OCI-LY1 (cell line): Measurements from ENCODE around the gene OARD1.

Experiments used
- H2AFZ ChIP-seq: fragments of 200-600 bp; sonication (generic), shearing (Covaris generic); 2 replicates; pipeline ENCODE4 v1.6.0; 2014; ENCODE audit warnings: antibody characterized with exemption, mild to moderate bottlenecking, low read length
- H3F3A ChIP-seq: fragments of 200-600 bp; sonication (generic), shearing (Covaris generic); 2 replicates; pipeline ENCODE4 v1.6.0; 2014; ENCODE audit warnings: mild to moderate bottlenecking, antibody characterized with exemption, low read length, moderate library complexity; ENCODE audit not compliant: insufficient read depth
- H3K27ac ChIP-seq: fragments of 200-600 bp; sonication (generic); 2 replicates; pipeline ENCODE4 v1.5.1; 2014; ENCODE audit warnings: low read length, mixed run types, mild to moderate bottlenecking, low read depth; ENCODE audit not compliant: poor library complexity, severe bottlenecking
- H3K27me3 ChIP-seq: fragments of 200-600 bp; sonication (generic); 2 replicates; pipeline ENCODE4 v1.6.0; 2014; ENCODE audit warnings: antibody characterized with exemption, mild to moderate bottlenecking, low read length, moderate library complexity; ENCODE audit not compliant: insufficient read depth
- H3K36me3 ChIP-seq: fragments of 200-600 bp; sonication (generic); 2 replicates; pipeline ENCODE4 v1.6.1; 2014; ENCODE audit warnings: mild to moderate bottlenecking, antibody characterized with exemption, low read length, moderate library complexity, mixed read lengths; ENCODE audit not compliant: insufficient read depth
- H3K4me1 ChIP-seq: fragments of 200-600 bp; sonication (generic); 2 replicates; pipeline ENCODE4 v1.5.1; 2014; ENCODE audit warnings: mild to moderate bottlenecking, low read length, moderate library complexity; ENCODE audit not compliant: insufficient read depth, severe bottlenecking
- H3K4me2 ChIP-seq: fragments of 200-600 bp; sonication (generic), shearing (Covaris generic); 2 replicates; pipeline ENCODE4 v1.6.1; 2014; ENCODE audit warnings: low read length
- H3K4me3 ChIP-seq: fragments of 200-600 bp; sonication (generic); 2 replicates; pipeline ENCODE4 v1.5.1; 2014; ENCODE audit warnings: low read length, low read depth, mild to moderate bottlenecking, mixed read lengths; ENCODE audit not compliant: poor library complexity, severe bottlenecking
- H3K79me2 ChIP-seq: fragments of 200-600 bp; shearing (Covaris generic); 2 replicates; pipeline ENCODE4 v1.6.1; 2016; ENCODE audit warnings: mixed run types, low read length, mixed read lengths; ENCODE audit not compliant: insufficient read depth
- H3K9ac ChIP-seq: fragments of 200-600 bp; sonication (generic), shearing (Covaris generic); 2 replicates; pipeline ENCODE4 v1.6.1; 2014; ENCODE audit warnings: mild to moderate bottlenecking, low read length, mixed read lengths
- H3K9me2 ChIP-seq: fragments of 200-600 bp; sonication (generic), shearing (Covaris generic); 2 replicates; pipeline ENCODE4 v1.6.1; 2014; ENCODE audit warnings: low read depth, mild to moderate bottlenecking, low read length, mixed read lengths
- H3K9me3 ChIP-seq: fragments of 200-600 bp; shearing (Covaris generic); 2 replicates; pipeline ENCODE4 v1.6.1; 2014; ENCODE audit warnings: low read length, mixed read lengths
- H4K20me1 ChIP-seq: fragments of 200-600 bp; sonication (generic), shearing (Covaris generic); 2 replicates; pipeline ENCODE4 v1.6.0; 2016; ENCODE audit warnings: mild to moderate bottlenecking, low read length; ENCODE audit not compliant: insufficient read depth
- EZH2 ChIP-seq: fragments of 200-600 bp; sonication (generic), shearing (Covaris generic); IDR thresholded peaks from 2 replicates; pipeline ENCODE4 v1.8.0; 2017; ENCODE audit warnings: borderline replicate concordance, mixed run types, mild to moderate bottlenecking, antibody characterized with exemption, low read length, moderate library complexity, mixed read lengths
- TF ChIP-seq, protein P1 (sequence below): fragments of 200-600 bp; sonication (generic), shearing (Covaris generic); IDR thresholded peaks from 2 replicates; pipeline ENCODE4 v1.5.1; 2017; ENCODE audit warnings: mild to moderate bottlenecking, antibody characterized with exemption, low read length, moderate library complexity, mixed read lengths

Gene OARD1

GRCh38 chr6:41072836-41073202, 663 bp upstream of the OARD1 start, which contains the start of gene NFYA:
Gene NFYA (plus strand): TSS chr6:41072974. CDS start chr6:41079090, 6,116 bp downstream.
- no peaks in the 10 kb centered on the region for H3F3A ChIP-seq
- H3K27ac ChIP-seq: peak within 1 kb of the TSS; percentile 91
- H3K4me3 ChIP-seq: peak within 1 kb of the TSS; percentile 97
- peaks cover 49% of the 10 kb centered on the region for H3K4me1 ChIP-seq
- peaks cover 6% of the 10 kb centered on the region; the same call in 1 of the 2 replicates for H3K36me3 ChIP-seq
- peak within 1 kb of the TSS; percentile 90 for H3K4me2 ChIP-seq
- H3K9me3 ChIP-seq: no peaks in the 10 kb centered on the region
- H3K27me3 ChIP-seq: no peaks in the 10 kb centered on the region
- no peak for TF ChIP-seq EZH2
- TF ChIP-seq, protein P1, sequence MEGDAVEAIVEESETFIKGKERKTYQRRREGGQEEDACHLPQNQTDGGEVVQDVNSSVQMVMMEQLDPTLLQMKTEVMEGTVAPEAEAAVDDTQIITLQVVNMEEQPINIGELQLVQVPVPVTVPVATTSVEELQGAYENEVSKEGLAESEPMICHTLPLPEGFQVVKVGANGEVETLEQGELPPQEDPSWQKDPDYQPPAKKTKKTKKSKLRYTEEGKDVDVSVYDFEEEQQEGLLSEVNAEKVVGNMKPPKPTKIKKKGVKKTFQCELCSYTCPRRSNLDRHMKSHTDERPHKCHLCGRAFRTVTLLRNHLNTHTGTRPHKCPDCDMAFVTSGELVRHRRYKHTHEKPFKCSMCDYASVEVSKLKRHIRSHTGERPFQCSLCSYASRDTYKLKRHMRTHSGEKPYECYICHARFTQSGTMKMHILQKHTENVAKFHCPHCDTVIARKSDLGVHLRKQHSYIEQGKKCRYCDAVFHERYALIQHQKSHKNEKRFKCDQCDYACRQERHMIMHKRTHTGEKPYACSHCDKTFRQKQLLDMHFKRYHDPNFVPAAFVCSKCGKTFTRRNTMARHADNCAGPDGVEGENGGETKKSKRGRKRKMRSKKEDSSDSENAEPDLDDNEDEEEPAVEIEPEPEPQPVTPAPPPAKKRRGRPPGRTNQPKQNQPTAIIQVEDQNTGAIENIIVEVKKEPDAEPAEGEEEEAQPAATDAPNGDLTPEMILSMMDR: no peak
- H3K79me2 ChIP-seq: peaks cover 46% of the 10 kb centered on the region
- peak within 1 kb of the TSS; percentile 97 for H3K9ac ChIP-seq
- 0 out of 2 replicates have a peak, but pooled peaks cover 2% of the 10 kb centered on the region for H4K20me1 ChIP-seq
- H3K9me2 ChIP-seq: no peaks in the 10 kb centered on the region
- H2AFZ ChIP-seq: no peak within 1 kb of the TSS

GRCh38 chr6:41071501-41071922, 644 bp downstream of the OARD1 start:
- TF ChIP-seq, protein P1: no peak
- no peak for TF ChIP-seq EZH2
- Histone ChIP-seq H3K36me3 (peaks cover 6% of the 10 kb centered on the region; the same call in 1 of the 2 replicates), H3F3A (no peaks in the 10 kb centered on the region), H3K79me2 (peaks cover 33% of the 10 kb centered on the region), H3K9me3 (no peaks in the 10 kb centered on the region), H3K4me1 (peaks cover 37% of the 10 kb centered on the region), H2AFZ (no peak overlapping the region), H3K9ac (peak overlapping the region; percentile 87), H3K4me3 (peak overlapping the region; percentile 97), H3K4me2 (peak overlapping the region; percentile 86), H3K27me3 (no peaks in the 10 kb centered on the region), H4K20me1 (no peaks in the 10 kb centered on the region), H3K27ac (peak overlapping the region; percentile 91), H3K9me2 (no peaks in the 10 kb centered on the region)

DNA sequence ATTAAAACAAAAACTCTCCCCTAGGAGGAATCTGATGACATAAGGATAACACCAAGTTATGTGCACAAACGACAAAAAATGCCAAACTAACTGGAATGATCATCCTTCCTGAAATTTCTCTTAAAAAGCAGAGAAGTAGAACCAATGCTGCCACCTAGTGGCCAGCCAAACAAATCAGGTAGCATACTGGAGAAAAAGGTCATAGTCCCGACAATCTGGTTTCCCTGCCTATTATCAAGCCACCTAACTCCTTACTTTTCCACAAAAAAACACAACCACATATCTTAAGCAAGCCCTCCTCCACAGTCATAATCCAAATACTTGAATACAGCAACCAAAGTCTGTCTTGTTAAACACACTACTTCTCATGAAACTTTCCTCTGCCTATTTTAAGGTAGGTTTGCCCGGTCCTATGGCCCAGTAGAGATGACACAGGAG, 5.3 kb downstream of the OARD1 start:
- H2AFZ ChIP-seq: no peak overlapping the region
- no peak overlapping the region for H3K4me3 ChIP-seq
- H3K9me3 ChIP-seq: no peaks in the 10 kb centered on the region
- H3K4me1 ChIP-seq: peaks cover 11% of the 10 kb centered on the region
- H3K9ac ChIP-seq: no peak overlapping the region
- no peak for TF ChIP-seq EZH2
- TF ChIP-seq, protein P1: peak; percentile 87
- H3K79me2 ChIP-seq: no peaks in the 10 kb centered on the region
- H4K20me1 ChIP-seq: no peaks in the 10 kb centered on the region
- no peaks in the 10 kb centered on the region for H3K27me3 ChIP-seq
- no peaks in the 10 kb centered on the region for H3F3A ChIP-seq
- no peak overlapping the region for H3K27ac ChIP-seq
- H3K9me2 ChIP-seq: no peaks in the 10 kb centered on the region
- no peak overlapping the region for H3K4me2 ChIP-seq
- peaks cover 33% of the 10 kb centered on the region for H3K36me3 ChIP-seq
